NCI-H510A treated with DMSO at 0.1 percent for 48 hours (cell line): Measurements from ENCODE around the gene CALML4.
"Not testable (repeated sequence)": the region's sequence is repeated elsewhere in the genome, so short reads cannot be mapped to it uniquely, and the experiment has no call there.

Experiments
- DNase-seq: peaks from one replicate; lab custom pipeline; 2025; lab: John Stamatoyannopoulos, UW

CALML4 gene

DNA sequence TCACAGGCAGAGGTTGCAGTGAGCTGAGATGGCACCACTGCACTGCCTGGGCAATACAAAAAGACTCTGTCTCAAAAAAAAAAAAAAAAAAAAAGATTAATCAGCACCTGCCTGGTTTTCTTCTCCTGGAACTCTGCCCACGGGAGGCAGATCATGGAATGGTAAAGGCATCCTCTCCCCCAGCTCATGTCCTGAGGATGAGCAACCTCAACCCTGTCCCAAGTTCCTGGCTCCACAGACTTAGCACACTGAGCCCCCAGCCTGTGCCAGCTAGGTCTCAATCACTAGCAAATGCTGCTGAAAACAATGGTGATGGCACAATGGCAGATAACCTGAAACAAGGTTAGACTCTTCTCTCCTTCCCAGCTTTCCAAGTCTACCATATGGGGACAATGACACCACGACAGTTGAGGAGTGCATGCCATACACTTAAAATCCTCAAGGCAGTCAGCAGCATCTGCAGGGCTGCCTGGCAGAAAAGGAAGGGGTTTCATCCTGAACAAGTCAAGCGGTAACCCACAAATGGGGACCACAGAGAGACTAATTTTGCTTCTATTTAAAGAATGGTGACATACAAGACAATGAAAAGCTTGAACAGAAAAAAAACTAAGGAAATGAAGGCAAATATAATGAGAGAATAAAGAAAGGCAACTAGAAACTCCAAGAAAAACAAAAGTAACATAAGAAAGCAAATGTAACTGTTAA lies 19.6 kb upstream of the CALML4 start:
- DNase-seq: no peak

DNA sequence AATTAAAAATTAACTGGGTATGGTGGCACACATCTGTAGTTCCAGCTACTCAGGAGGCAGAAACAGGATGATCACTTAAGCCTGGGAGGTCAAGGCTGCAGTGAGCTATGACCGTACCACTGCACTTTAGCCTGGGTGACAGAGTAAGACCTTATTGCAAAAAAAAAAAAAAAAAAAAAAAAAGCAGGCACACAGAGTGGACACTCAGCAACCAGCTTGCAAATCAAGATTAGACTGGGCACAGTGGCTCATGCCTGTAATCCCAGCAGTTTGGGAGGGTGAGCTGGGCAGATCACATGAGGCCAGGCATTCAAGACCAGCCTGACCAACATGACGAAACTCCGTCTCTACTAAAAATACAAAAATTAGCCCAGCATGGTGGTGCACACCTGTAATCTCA lies 19.0 kb upstream of the CALML4 start:
- DNase-seq: no peak

DNA sequence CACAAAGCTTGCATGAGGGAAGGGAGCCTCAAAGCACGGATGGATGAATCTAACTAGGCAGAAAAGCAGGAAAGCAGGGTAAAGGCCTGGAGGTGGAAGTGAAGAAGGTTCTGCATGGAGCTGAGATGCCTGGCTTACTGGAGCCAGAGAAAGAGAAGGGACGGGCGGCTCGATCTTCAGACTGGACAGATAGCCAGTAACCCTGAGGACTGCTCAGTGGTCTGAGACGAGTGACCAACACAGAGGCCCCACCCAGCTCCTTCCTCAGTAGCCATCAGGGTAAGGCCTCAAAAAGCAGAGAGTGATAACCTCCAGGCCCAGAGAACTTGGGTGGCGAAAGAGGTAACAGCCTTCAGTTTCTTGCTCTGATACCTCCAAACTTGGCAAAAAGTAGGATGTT lies 18.0 kb upstream of the CALML4 start:
- DNase-seq: no peak

DNA sequence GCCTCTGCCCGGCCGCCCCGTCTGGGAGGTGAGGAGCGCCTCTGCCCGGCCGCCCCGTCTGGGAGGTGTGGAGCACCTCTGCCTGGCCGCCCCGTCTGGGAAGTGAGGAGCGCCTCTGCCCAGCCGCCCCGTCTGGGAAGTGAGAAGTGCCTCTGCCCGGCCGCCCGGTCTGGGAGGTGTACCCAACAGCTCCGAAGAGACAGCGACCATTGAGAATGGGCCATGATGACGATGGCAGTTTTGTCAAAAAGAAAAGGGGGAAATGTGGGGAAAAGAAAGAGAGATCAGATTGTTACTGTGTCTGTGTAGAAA lies 17.3 kb upstream of the CALML4 start:
- DNase-seq: not testable (repeated sequence)

DNA sequence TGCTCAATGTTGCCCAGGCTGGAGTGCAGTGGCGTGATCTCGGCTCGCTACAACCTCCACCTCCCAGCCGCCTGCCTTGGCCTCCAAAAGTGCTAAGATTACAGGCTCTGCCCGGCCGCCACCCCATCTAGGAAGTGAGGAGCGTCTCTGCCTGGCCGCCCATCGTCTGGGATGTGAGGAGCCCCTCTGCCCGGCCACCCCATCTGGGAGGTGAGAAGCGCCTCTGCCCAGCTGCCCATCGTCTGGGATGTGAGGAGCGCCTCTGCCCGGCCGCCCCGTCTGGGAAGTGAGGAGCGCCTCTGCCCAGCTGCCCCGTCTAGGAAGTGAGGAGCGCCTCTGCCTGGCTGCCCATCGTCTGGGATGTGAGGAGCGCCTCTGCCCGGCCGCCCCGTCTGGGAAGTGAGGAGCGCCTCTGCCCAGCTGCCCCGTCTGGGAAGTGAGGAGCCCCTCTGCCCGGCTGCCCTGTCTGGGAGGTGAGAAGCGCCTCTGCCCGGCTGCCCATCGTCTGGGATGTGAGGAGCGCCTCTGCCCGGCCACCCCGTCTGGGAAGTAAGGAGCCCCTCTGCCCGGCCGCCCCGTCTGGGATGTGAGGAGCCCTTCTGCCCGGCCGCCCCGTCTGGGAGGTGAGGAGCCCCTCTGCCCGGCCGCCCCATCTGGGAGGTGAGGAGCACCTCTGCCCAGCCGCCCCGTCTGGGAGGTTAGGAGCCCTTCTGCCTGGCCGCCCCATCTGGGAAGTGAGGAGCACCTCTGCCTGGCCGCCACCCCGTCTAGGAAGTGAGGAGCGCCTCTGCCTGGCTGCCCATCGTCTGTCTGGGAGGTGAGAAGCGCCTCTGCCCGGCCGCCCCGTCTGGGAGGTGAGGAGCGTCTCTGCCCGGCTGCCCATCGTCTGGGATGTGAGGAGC lies 16.6 kb upstream of the CALML4 start:
- DNase-seq: not testable (repeated sequence)

DNA sequence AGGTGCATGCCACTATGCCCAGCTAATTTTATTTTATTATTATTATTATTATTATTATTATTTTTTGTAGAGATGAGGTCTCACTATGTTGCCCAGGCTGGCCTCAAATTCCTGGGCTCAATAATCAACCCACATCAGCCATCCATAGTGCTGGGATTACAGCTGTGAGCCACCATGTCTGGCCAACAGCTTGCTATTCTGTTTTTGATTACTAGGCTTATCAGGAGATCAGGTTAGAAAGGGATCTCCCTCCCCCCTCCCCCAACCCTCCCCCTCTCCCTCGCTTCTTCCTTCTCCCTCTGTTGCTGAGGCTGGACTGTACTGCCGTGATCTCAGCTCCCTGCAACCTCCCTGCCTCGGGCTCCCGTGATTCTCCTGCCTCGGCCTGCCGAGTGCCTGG lies 15.8 kb upstream of the CALML4 start:
- no peak for DNase-seq

DNA sequence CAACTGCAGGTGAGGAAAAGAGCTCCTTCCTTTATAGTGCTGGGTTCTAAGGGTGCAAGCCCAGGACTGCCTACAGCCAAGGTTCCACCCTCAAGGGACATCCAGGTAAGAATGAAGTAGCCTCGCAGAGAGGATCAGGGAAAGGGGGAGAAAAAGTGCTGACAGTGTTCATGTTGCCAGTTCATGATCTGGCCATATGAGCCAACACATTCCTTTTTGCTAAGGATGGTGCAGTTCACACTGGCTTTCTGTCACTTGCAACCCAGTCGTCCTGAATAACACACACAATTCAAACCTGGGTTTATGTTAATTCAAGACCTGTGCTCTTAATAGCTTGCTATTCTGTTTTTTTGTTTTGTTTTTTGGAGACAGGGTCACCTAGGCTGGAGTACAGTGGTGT lies 15.4 kb upstream of the CALML4 start:
- DNase-seq: no peak

DNA sequence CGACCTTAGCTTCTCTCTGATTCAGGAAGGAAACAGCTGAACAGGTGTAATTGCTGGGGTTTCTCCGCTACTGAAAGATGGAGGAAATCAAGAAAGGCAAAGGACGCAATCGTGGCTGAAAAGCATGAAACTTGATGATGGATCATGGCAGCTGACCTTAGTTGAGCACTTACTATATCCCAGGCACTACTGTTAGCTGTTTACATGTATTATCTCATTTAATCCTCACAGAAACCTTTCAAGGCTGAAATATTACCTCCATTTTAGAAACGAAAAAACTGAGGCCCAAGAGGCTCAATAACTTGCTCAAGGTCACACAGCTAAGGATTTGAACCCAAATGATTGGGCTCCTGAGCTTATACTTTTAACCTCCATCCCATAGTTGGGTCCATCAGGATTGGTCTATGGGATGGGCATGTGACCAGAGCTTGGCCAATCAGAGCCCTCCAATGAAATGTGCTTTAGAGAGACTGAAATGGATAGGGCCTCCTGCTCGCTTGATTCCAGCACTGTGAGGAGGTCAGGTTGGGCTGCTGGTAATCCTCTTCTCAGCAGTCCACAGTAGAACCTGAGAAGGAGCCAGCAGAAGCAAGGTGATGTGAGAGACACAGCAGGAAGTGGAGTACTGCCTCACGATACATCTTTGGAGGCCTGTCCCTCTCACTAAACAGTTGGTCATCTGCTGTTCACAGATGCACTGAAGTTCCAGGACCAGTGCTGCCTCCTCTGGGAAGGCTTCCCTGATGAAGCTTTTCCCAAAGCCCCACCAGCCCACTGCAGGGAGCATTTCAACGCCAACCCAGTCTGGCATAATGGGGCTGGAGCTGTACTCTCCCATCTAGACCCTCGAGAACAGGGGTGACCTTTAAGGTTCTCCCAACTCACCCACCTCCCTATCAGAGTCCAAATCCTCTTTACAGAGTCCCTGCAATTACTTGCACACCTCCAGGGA lies 14.0 kb upstream of the CALML4 start:
- DNase-seq: no peak

DNA sequence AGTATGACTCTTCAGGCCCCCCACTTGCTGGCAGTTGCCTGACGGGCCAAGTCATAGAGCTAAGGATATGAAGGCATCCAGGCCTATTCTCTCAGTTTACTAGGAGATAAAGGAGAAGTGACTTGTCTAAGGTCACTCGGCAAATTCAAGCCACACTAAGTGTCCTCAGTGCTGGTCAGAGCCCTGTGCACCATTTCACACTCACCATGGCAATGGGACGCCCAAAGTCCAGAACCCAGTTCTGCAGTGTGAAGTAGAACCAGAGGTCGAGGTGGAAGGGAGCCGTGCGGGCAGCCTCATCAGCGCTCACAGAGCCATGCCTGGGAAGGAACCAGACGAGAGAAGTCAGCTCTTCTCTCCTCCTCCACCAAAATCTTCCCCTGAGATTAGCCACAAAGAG lies 13.2 kb upstream of the CALML4 start:
- DNase-seq: no peak

DNA sequence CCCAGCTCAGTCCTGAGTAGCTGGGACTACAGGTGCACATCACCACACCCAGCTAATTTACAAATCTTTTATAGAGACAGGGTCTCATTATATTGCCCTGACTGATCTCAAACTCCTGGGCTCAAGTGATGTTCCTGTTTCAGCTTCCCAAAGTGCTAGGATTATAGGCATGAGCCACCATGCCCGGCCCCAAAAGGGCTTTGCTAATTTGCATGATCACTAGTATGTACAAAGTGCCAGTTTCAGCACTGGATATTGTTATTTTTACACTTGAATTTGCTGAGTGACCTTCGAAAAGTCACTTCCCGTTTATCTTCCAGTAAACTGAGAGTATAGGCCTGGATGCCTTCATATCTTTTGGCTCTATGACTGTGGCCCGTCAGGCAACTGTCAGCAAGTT lies 12.2 kb upstream of the CALML4 start:
- no peak for DNase-seq

DNA sequence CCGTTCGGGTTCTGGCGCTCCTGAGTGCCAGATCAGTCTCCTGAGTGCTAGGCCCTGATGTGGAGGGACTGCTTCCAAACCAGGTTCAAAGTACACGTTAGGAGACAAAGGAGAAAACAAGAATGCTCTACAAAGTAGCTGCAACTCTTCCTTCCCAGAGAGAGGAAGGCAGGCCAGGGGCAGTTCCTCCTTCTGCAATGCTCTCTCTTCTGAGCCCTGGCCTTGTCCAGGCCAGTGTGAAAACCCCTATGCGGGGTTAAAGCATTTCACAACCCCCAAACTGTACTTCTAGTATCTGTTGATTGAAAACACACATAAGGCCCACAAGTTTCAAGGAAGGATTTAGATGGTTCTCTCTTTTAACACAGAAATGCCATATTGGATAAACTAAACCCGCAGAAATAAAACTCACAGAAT lies 9.7 kb upstream of the CALML4 start:
- no peak for DNase-seq

DNA sequence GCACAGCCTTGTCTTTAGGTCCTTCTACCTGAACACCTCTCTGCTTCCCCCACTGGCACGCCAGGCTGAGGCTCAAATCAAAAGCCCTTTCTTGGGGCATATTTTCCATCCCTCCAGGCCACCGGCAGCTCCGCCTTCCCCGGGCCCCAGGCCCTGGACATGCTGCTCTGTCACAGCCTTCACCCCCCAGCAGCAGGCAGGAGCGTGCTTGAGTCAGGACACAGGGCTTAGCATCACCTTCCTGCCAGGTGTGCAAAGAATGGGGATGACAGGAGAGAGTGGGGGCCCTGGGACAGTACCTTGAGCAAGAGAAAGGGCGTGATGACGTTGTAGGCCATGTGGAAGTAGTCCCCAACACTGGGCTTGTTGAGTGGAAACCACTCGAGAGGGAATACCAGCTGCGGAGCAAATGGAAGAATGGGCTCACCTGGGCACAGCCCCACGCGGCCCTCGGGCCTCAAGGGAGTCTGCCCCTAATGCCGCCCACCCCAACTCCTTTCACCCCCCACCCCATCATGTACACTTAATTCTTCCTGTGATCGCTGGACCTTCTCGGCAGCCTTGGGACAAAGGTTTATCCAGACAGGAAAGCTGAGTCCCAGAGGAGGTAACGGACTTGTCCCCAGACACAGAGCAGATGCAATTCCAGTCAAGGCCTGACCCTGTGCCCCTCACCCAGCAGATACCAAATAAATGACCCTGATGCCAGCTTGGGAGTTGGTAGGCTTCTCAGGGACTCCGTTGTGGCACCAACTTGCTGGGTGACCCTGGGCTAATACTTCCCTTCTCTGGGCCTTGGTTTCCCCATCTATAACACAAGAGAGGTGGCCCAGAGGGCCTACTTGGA lies 9.1 kb upstream of the CALML4 start:
- no peak for DNase-seq

DNA sequence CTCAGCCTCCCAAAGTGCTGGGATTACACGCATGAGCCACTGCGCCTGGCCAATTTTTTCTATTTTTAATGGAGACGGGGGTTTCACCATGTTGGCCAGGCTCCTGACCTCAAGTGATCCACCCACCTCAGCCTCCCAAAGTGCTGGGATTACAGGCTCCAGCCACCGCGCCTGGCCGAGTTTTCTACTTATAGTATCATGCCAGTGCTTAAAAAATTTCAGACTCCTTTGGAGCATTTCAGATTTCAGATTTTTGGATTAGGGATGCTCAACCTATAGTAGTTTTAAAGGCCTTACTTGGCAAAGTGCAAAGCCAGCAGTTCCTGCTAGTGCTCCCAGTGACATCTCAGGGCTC lies 8.3 kb upstream of the CALML4 start:
- not testable (repeated sequence) for DNase-seq

DNA sequence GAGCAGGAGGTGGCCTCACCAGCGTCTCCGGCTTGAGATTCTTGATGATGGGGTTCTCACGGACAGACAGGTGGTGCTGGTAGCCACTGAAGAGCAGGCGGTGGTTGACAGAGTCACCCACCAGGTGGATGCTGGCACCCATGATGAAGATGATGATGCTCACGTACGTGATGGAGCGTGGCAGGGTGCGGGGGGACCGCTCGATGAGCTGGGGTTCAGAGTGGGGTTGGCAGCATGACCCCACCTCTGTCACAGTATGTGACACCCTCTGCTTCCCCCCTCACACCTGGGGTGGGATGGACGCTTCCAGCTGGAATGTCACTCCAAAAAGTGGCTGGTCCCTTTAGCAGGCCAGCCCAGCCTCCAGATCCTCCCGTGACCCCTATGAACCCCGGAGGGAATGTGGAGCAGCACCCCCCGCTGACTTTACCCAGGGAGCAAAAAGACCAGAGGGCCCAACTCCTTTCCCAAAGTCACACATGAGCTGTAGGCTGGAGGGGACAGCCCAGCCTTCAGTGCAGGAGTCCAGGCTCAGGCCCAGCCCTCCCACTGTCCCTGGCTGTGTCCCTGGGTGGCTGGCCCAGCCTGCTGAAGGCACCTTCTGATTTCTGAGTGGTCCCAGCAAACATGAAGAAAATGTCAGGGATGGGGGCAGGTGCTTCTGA lies 6.7 kb upstream of the CALML4 start:
- DNase-seq: no peak

DNA sequence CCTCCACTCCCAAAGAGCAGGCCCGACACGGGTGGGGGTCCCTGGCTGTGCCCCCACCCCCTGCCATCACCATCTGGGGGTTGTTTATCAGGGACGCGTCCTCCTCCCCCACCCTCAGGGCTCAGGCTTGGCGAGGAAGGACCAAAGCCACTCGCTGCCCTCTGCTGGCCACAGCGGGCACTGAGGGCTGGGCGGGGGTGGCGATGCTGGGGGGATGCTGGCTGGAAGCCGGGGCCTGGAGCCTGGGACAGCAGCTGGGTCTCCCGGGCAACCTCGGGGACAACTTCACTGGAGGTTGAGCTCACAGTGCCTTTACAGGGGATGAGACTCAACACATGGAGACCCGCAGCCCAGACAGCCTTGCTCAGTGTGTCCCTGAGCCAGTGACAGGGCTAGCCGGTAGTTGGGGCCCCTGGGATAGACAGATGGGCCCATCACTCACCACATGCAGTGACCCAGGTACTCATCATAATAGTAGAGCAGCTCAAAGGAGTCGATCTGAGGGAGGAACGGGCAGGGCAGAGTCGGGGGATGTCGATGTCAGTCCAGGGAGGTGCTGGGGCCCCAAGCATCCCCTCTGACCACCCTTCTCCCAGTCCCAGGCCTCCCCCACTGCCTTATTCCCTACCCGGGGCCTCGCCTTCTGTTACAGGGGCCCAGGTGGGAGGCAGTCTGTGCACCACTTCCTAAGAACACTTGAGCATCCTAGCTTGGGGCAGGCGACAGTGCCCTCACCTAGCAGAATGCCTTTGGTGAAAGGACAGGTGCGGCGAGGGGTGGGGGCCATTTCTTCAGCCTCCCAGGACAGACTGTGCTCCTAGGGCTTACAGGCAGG lies 5.9 kb upstream of the CALML4 start:
- DNase-seq: no peak

DNA sequence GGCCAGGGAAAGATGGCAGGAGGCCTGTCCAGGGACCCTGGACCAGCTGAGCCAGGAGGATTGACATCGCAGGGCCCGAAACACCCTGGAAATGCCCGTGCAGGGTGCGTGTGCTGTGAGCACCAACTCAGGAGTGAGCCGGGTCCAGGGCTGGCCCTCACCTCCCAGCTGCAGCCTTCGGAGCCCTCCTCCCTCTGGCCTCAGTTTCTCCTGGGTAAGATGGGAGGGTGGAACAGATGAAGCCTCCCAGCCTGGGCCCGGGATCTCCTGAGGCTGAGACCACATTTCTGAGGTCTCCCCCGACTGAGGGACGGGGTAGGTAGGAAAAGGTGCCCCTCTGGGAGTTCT lies 5.3 kb upstream of the CALML4 start:
- no peak for DNase-seq

DNA sequence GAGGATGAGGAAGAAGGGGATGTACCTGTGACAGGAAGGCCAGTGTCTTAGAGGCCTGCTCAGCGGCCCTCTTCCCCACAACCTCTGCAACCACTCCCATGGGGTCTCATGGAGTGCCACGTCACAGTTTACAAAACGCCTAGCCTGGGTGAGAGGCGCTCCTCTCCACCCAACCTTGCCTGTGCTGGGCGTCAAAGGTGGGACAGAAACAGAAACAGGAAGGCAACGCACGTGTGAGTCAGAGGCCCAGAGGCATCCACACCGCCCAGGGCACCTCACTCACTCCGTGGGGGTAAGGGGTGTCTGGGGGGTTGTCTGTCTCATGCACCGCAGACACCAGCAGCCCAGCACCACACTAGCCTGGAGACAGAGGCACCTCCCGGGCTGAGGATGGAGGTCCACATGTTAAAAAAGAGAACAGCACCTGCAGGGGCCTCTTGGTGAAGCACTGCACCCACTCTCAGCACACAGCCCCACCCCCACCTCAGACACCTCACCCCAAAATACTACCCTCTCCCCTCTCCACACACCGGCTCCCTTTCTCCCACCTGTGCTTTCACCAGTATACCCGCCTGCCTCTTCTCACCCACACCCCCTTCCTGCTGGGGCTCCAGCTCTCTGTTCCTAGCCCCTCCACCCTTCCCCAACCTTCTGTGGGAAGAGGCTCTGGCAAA lies 4.7 kb upstream of the CALML4 start:
- DNase-seq: no peak

DNA sequence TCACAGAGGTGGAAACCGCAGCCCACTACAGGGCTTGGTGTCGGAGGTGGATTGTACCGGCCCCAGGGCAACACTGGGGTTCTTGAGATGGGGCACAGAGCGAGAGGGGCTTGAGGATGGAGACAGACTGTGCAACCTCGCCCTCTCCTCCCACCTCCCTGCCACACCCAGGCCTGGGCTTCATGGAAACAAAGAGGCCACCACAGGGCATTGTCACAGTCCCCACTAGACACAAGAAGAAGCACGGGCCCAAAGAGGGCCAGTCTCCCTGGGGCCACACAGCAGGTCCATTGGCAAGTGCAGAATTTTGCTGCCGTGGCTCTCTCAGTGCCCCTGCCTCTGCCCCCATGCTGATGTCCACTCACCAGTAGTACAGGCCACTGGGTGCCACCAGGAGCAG lies 4.1 kb upstream of the CALML4 start:
- DNase-seq: no peak

DNA sequence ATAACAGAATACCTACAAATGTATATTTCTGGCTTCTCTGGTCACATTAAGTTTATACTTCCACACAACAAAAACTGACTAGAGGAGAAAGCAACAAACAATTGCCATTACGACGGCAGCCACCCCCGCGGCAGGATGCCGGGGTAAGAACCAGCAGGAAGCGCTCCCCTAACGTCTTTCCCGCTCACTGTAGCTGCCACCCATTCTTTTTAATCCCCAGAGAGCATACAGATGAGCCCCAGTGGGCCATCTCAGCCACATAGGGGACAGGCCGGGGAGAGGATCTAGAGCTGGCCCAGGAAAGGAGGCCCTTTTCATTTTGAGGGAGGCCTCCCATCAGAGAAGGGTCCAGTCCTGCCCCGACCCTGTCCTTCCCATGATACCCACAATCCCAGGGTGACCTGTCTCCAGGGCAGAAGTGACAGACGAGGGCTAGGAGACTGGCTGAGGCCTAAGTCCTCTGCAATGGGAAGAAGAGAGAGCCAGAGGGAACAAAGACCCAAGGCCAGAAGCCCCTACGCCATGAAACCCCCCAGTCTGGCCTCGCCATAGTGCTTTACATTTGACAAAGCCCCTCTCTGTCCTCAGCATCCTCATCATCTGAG lies 3.6 kb upstream of the CALML4 start:
- no peak for DNase-seq
